ENCODE results near the gene FMN1. TPM values are rescaled to one million over a fixed set of nuclear protein-coding genes. Genes with fewer than 3 reads are reported as not detected.

FMN1 gene
- total RNA-seq, 1 donor from 2014 or later: 4.6 TPM

- no peak for ATAC-seq
Measured at GRCh38 chr15:33200903-33201302, 6.4 kb upstream of the FMN1 start.

DNA sequence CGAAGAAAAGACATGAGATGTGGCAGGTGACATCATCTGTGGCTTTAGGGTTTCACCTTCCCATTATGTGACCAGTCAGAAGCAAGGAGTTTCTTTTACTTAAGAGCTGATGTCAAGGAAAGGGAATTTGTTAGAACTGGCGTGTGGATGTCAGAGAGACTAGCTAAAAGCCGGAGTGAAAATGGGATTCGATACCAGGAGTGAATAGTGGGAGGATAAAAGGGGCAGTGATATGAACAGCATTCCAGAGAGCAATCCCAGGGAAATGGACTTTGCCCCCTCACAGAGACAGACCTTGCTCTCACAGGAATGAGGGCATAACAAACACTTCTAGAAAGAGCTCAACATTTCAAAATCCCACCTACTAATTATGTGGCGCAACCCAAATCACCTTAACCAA, 5.9 kb upstream of the FMN1 start:
- no peak for ATAC-seq

- ATAC-seq: no peak
Measured at GRCh38 chr15:33198541-33198940, 4.0 kb upstream of the FMN1 start.

DNA sequence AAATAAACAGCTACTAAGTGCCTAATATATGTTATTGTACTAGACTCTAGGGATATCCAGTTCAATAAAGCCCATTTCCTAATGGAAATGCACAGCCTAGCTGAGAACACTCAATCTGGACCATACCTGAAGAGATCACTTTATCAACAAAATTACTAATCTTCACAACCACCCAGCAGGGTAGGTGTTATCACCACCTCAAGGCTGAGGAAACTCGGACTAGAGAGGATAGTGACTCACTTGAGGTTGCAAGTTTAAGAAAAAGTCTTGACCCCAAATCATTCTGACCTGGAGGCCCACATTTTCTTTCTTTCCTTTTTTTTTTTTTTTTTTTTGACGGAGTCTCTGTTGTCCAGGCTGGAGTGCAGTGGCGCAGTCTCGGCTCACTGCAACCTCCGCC, 3.1 kb upstream of the FMN1 start:
- no peak for ATAC-seq

DNA sequence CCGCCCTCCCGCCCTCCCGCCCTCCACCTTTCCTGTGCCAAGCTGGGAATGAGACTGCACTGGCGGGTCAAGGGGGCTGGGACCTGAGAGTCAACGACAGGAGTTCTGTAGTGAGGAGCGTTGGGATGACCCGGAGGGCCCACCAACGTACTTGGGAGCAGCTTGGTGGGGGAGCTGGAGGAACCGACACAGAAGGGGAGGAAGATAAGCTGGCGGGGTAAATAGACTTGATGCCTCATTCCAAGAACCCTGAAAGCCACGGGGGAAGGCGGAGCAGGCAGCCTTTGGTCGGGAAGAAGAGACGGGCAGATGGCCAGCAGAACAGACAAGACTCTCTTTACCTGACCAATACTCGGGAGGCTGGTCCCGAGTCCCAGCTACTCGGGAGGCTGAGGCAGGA, 277 bp downstream of the FMN1 start:
- no peak for ATAC-seq

GRCh38 chr15:33191591-33191990, 2.9 kb downstream of the FMN1 start:
- ATAC-seq: no peak

DNA sequence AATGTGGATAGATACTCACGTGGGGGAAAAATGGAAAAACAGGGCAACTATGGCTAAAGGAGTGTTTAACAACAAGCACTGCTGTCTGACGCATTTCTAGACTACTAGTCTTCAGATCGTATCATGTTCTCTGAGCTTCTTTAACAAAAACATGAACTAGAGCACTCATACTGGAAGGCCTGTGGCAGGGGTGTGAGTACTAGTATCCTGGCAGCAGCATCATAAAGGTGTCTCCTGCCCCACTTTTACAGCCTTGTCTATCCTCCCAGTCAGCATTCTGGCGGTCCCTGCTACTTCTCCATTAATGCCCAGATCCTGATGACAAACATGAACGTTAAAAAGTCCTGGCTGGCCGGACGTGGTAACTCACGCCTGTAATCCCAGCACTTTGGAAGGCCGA, 4.0 kb downstream of the FMN1 start:
- no peak for ATAC-seq

DNA sequence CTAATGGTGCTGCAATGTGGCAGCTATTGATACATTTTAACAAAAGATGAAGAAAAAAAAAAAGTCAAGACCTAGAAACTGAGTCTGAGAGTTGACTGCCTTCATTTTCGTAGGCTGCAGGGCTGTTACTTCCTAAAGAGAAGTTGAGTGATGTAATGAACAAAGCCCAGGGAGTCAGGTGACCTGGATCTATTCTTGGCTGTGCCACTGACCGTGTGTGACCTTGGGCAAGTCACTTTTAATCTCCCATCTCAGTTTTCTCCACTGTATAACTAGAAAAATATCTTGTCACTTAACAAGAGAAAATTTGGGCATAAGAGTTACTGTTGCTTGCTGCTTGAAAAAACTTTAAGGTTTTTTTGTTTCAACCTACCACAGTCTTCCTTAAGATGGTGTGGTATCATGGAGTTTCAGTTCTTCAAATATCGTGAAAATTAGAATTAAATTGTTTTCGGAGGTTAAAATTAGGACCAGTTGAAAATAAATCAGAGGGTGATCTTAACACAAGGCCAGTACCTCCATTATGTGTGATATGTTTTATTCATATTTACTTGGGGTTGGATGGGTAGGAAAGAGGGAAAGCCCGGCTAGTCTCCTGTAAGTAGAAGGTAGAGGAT, 5.8 kb downstream of the FMN1 start:
- ATAC-seq: no peak

DNA sequence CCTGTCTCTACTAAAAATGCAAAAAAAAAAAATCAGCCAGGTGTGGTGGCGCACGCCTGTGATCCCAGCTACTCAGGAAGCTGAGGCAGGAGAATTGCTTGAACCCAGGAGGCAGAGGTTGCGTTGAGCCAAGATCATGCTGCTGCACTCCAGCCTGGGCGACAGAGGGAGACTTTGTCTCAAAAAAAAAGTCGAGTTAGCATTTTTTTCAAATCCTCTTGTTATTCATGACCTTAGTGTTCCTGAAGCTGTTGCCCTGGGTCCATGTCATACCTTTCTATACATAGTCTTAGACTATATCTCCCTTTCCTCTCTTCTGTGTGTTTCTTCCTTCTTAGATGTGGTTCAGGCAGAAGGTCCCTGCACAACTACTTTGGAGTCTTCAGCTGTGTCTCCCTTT, 6.4 kb downstream of the FMN1 start:
- no peak for ATAC-seq

DNA sequence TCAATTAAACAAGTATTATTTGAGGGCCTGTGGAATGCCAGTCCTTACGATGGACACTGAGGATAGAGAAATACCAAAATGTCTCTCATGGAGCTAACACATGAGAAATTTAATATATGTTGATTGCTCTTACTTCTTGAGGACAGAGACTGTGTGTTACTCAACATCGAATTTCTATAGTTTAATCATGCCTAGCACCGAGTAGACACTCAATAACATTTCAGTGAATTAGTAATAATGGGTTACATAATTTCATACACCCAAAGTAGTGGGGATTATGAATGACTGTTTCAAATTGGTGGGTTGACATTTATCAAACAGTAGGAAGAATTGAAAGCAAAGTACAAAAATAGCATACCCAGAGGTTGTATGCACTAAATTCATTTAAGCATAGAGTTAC, 11.2 kb downstream of the FMN1 start:
- no peak for ATAC-seq

DNA sequence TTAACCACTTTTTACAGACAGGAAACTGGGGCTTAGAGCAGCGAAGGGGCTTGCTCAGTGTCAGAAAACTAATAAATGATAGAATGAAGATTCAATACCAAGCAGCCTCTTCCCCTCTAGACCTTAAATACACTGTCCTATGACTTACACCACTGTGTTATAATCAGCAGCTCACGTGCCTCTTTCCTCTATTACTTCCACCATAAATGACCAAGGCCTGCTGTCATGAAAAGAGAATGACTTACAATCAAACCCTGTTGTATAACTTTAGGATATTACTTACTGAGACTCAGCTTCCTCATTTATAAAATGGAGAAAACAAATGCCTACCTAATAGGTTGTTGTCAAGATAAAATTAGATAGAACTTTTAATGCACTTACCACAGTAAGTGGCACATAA, 11.6 kb downstream of the FMN1 start:
- no peak for ATAC-seq

- ATAC-seq: no peak
Measured at GRCh38 chr15:33182278-33182905, 12.1 kb downstream of the FMN1 start.

DNA sequence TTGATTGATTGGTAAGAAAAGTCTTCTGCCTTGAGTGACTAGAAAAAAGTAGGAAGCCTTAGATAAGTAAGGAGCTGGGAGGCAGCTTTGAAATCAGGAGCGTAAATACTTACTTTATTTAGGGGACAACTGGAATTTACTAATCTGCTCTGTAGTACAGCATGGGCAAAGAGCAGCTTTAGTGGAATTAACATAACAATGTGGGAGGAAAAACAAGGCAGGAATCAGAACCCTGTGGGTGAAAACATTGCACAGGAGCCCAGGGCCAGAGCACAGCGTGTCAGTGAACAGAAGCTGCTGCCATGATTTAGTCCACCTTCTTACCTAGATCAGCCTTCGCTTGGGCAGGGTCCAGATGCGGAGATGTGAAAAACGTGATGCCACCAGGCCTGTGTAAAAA, 14.6 kb downstream of the FMN1 start:
- ATAC-seq: no peak

DNA sequence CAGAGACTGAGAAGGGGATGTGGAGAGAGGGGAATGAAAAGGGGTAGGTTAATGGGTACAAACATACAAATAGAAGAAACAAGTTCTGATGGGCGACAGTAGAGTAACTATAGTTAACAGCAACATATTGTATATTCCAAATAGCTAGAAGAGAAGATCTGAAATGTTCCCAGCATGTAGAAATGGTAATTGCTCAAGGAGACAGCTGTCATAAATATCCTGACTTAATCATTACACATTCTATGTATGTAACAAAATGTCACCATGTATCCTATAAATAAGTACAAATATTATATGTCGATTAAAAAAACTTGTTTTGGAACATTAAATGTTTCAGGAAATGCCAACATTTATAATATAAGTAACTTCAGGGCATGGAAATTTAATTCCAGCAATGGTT, 23.3 kb downstream of the FMN1 start:
- no peak for ATAC-seq

GRCh38 chr15:33169625-33170024, 24.9 kb downstream of the FMN1 start:
- no peak for ATAC-seq

DNA sequence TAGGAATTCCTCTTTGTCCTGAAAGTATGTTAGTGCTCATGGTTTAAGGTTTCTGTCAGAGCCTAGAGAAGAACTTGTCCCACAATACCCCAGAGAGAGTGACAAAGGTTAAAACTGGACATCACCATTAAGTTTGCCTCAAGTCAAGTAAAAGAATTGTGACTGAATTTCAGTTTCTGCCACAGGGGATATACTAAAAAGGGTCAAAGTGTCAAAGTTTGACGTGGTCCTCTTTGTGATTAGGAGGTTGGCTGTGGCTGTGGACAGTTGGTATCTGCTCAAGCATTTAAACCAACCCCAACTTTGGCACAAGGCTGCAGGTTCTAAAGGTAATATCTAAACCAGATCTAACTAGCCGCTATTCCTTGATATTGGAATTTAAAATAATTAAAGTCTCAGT, 26.1 kb downstream of the FMN1 start:
- no peak for ATAC-seq

- ATAC-seq: no peak
Measured at GRCh38 chr15:33163816-33164215, 30.7 kb downstream of the FMN1 start.

DNA sequence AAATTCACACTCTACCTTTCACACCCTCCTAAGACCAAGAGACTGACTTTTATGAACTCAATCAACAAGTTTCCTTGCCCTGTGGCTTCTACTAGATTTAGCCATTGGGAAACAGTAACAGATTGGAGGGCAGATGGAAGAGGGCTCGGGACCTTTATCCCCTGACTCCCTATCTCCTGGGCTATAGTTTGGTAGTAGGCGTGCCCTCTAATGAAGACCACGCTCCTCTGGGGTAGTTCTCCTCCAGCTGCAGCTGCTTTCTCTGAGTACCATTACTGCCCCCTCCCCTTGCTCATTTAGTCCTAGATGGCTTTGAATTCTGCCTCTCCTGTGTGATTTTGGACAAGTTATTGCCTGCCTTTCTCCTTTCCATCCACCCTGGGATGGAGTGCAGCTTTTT, 33.3 kb downstream of the FMN1 start:
- ATAC-seq: no peak

- ATAC-seq: no peak
Measured at GRCh38 chr15:33160581-33161165, 33.8 kb downstream of the FMN1 start.

GRCh38 chr15:33159726-33160453, 34.6 kb downstream of the FMN1 start:
- no peak for ATAC-seq

DNA sequence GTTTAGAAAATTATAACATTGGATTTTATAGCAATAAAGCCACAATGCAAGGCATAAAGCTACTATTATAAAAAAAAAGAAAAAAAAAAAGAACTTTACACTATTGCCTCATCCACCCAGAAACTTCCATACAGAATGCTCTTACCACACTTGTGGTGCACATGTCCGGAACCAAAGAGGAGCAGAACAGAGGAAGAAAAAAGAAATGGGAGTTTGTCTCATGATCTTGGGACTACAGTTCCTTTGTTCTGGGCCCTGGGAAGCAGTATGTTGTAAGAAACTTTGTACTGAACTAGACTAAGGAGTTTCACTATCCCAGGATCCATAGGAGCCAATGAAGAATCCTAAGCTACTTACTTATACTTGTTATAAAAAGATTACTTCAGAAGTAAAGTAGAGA, 36.1 kb downstream of the FMN1 start:
- no peak for ATAC-seq

- ATAC-seq: no peak
Measured at GRCh38 chr15:33157371-33158037, 37.0 kb downstream of the FMN1 start.

DNA sequence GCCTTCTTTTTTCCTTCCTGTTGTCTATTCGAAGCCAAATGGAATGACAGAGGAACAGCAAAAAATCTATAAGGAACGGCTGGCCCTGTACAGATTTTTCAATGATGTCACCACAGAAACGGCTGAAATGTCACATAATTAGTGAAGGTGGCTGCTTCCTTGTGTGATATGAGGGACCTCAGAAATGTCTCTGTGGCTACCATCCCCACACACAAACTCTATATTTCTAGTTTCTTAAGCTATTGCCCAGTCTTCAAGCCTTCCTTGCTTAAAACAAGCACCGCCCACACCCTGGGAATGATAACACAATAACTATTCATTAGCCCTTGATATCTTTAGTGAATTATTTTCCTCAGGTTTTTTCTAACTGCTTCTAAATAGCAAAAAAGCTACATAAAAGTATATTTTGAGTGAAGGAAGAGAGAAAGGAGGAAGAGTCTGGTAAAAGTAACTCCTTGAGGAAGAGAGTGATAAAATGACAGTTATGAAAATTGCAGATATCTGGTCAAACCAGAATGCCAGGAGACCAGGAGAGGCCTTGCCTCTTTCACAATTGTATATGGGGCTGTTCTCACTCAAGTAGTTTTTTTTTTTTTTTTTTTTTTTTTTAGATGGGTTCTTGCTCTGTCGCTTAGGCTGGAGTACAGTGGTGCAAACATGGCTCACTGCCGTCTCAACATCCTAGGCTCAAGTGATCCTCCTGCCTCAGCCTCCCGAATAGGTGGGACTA, 38.7 kb downstream of the FMN1 start:
- no peak for ATAC-seq

Measured in esophagus mucosa (tissue), 1 donor.